Brain microvascular endothelial cell (primary cell): ENCODE results near the gene GOLGA6B.
"Not testable (repeated sequence)": the region's sequence is repeated elsewhere in the genome, so short reads cannot be mapped to it uniquely, and the experiment has no call there.

Experiments used
- DNase-seq: peaks from one replicate; pipeline ENCODE4 v3.0.0-alpha.2; 2020
- H3K27ac ChIP-seq: fragments of 250-450 bp; sonication (Bioruptor Pico); 2 replicates; pipeline ENCODE4 v1.5.1; 2020; ENCODE audit warnings: mild to moderate bottlenecking, moderate library complexity
- H3K27me3 ChIP-seq: fragments of 250-450 bp; sonication (Bioruptor Pico); replicated peaks from 2 replicates; pipeline ENCODE4 v1.5.1; 2020; ENCODE audit warnings: mild to moderate bottlenecking
- H3K36me3 ChIP-seq: fragments of 250-450 bp; sonication (Bioruptor Pico); replicated peaks from 2 replicates; pipeline ENCODE4 v1.5.1; 2020; ENCODE audit warnings: mild to moderate bottlenecking
- H3K4me3 ChIP-seq: 2 replicates; pipeline ENCODE4 v1.5.1; 2011; ENCODE audit warnings: low read depth, mild to moderate bottlenecking, control low read depth, low read length, moderate library complexity
- in situ Hi-C: cut with HindIII; loops from 2 replicates; pipeline ENCODE4 v1.10.0; 2017; ENCODE audit warnings: low sequenced_read_pairs, low pct_ligation_motif_present
- TF ChIP-seq, protein P1 (sequence below): IDR thresholded peaks from 2 replicates; pipeline ENCODE4 v1.5.1; 2011; ENCODE audit warnings: low read depth, mild to moderate bottlenecking, moderate library complexity, low read length, control low read depth, inconsistent platforms; ENCODE audit errors: missing control alignments

GOLGA6B gene

GRCh38 chr15:72654397-72654796 is at the start of gene GOLGA6B:
TSS of gene GOLGA6B (plus strand) at chr15:72654697. CDS start at chr15:72654738, 41 bp downstream.
- DNase-seq, H3K27ac ChIP-seq, H3K36me3 ChIP-seq, H3K27me3 ChIP-seq, H3K4me3 ChIP-seq, in situ Hi-C loops: not testable (repeated sequence)

DNA sequence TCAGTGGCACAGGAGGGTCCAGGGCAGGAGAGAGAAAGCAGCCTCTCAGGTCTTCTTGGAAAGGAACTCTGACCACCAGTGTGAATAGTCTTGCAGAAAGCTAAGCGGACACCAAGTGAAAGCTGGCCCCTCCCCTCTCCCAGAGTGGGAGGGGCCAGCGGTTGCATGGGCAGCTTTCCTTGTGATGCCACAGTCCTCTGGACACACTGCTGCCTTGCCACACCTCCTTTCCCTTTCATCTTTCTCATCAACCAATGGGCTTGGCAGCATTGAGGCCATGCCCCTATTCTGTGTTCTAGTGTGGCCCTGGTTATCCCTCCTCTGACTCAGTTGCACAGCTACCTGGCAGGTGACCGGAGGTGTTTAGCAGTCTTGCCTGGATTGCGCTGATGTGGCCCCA is 49.7 kb upstream of the GOLGA6B start:
- in situ Hi-C loops, result no loop called here
- DNase-seq, result no peak
- TF ChIP-seq, protein P1, sequence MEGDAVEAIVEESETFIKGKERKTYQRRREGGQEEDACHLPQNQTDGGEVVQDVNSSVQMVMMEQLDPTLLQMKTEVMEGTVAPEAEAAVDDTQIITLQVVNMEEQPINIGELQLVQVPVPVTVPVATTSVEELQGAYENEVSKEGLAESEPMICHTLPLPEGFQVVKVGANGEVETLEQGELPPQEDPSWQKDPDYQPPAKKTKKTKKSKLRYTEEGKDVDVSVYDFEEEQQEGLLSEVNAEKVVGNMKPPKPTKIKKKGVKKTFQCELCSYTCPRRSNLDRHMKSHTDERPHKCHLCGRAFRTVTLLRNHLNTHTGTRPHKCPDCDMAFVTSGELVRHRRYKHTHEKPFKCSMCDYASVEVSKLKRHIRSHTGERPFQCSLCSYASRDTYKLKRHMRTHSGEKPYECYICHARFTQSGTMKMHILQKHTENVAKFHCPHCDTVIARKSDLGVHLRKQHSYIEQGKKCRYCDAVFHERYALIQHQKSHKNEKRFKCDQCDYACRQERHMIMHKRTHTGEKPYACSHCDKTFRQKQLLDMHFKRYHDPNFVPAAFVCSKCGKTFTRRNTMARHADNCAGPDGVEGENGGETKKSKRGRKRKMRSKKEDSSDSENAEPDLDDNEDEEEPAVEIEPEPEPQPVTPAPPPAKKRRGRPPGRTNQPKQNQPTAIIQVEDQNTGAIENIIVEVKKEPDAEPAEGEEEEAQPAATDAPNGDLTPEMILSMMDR, result no peak
- Histone ChIP-seq H3K27ac (no peak overlapping the region), H3K4me3 (no peak overlapping the region), H3K27me3 (no peaks in the 10 kb centered on the region), H3K36me3 (no peaks in the 10 kb centered on the region)

GRCh38 chr15:72608084-72608483 is 46.4 kb upstream of the GOLGA6B start:
- H3K27ac ChIP-seq, in situ Hi-C loops, H3K36me3 ChIP-seq, H3K27me3 ChIP-seq, H3K4me3 ChIP-seq, DNase-seq: not testable (repeated sequence)

- Histone ChIP-seq H3K27ac (no peak overlapping the region), H3K4me3 (no peak overlapping the region), H3K27me3 (no peaks in the 10 kb centered on the region), H3K36me3 (no peaks in the 10 kb centered on the region)
- no peak for DNase-seq
- in situ Hi-C loops, result no loop called here
- TF ChIP-seq, protein P1, result no peak
These were observed 44.6 kb upstream of the GOLGA6B start for GRCh38 chr15:72609862-72610261.

GRCh38 chr15:72612324-72612723 is 42.2 kb upstream of the GOLGA6B start:
- in situ Hi-C loops, H3K36me3 ChIP-seq, H3K27me3 ChIP-seq, DNase-seq, H3K27ac ChIP-seq, H3K4me3 ChIP-seq: not testable (repeated sequence)

GRCh38 chr15:72614810-72615532 is 39.5 kb upstream of the GOLGA6B start:
- in situ Hi-C loops, result no loop called here
- no peak overlapping the region for H3K27ac ChIP-seq
- no peak overlapping the region for H3K4me3 ChIP-seq
- TF ChIP-seq, protein P1, result no peak
- H3K27me3 ChIP-seq, result no peaks in the 10 kb centered on the region
- H3K36me3 ChIP-seq, result no peaks in the 10 kb centered on the region
- no peak for DNase-seq

DNA sequence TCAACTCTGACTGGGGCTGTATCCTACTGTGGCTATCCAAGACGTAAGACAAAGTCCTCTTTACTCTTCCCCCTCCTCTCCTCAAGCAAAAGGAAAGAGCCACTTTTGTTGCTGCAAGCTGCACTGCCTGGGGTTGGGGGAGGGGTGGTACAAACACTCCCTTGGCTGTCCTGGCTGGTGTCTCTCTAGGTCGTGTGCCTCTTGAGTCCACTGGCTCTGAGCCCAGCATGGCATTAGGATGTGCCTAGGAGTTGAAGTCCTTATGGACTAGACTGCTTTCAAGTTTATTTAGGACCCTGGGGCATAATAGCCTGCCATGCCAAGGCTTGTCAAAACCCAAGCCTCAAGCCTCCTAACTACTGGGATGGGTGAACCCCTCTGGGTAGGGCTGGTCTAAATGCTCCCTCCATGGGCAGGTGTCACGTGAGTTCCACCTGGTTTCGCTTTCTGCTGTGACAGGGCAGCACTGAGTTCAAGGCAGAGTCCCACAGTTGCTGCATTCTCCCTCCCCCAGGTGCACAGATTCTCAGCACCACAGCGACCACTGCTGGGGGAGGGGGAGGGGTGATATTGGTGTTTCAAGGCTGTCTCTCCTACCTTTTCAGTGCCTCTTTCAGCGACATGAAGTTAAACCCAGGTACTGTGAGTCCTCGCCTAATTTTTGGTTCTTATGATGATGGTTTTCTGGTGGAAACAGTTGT is 38.8 kb upstream of the GOLGA6B start:
- in situ Hi-C loops, H3K27me3 ChIP-seq, H3K27ac ChIP-seq, H3K4me3 ChIP-seq, H3K36me3 ChIP-seq, DNase-seq: not testable (repeated sequence)
